Ascending aorta (tissue), 2 donors: Measurements from ENCODE around the gene XXYLT1. TPM values are rescaled to one million over a fixed set of nuclear protein-coding genes. Genes with fewer than 3 reads are reported as not detected.

Experiments used
- DNase-seq, 2 donors: peaks; one replicate each; pipeline ENCODE4 v3.0.0-alpha.2; 2019; ENCODE audit warnings: low spot score in 2 of 2
- H3K27ac ChIP-seq, 2 donors: fragments of 200-600 bp; sonication (generic); one replicate each; pipeline ENCODE4 v1.5.1; 2016 to 2017; ENCODE audit warnings: mild to moderate bottlenecking in 1 of 2
- H3K27me3 ChIP-seq: fragments of 200-600 bp; sonication (generic); one replicate; pipeline ENCODE4 v1.5.1; 2017
- H3K36me3 ChIP-seq, 2 donors: fragments of 200-600 bp; sonication (generic); one replicate each; pipeline ENCODE4 v1.5.1; 2016
- H3K4me1 ChIP-seq, 2 donors: fragments of 200-600 bp; sonication (generic); one replicate each; pipeline ENCODE4 v1.5.1; 2016 to 2017; ENCODE audit warnings: mild to moderate bottlenecking in 1 of 2
- H3K4me3 ChIP-seq, 2 donors: fragments of 200-600 bp; sonication (generic); one replicate each; pipeline ENCODE4 v1.5.1; 2016 to 2017; ENCODE audit warnings: mild to moderate bottlenecking in 1 of 2
- H3K9me3 ChIP-seq, 2 donors: fragments of 200-600 bp; sonication (generic); one replicate each; pipeline ENCODE4 v1.5.1; 2016
- CTCF ChIP-seq, 3 experiments: fragments of 200-600 bp in 2 of 3; fragments of 450-650 bp in 1 of 3; sonication (generic) in 2 of 3; IDR thresholded peaks; one replicate each; pipeline ENCODE4 v1.5.1; 2016 to 2019; ENCODE audit warnings: antibody characterized with exemption in 3 of 3, mild to moderate bottlenecking in 1 of 3, moderate library complexity in 1 of 3
- intact Hi-C: fragments of 100-400 bp; cut with DNase I; formaldehyde crosslinking; loops from one replicate; pipeline ENCODE4 v1.15.1; 2023
- total RNA-seq: library from RNA; depleted of rRNA; stranded (reverse); fragments of >200 nt; gene quantifications from one replicate; pipeline ENCODE4 v1.1.0, GENCODE V29; 2016

The XXYLT1 gene
- total RNA-seq, 1 donor from 2014 or later, result 41.0 TPM

- no peaks in the 10 kb centered on the region for H3K27me3 ChIP-seq
- H3K27ac ChIP-seq, result peak overlapping the region in 1 of 2 donors; percentile 58
- no peak overlapping the region for H3K4me3 ChIP-seq
- TF ChIP-seq CTCF (IDR thresholded peaks at IDR 0.05), result no peak
- no peaks in the 10 kb centered on the region for H3K9me3 ChIP-seq
- no peaks in the 10 kb centered on the region for H3K36me3 ChIP-seq
- intact Hi-C loops, result loop anchor here (2.0 to 5.0 kb wide), 3 partner anchors 59 to 107 kb away; no protein-coding TSS in a partner anchor
- H3K4me1 ChIP-seq, result peaks cover 4 to 16% of the 10 kb centered on the region in 2 donors
- no peak for DNase-seq
Measured at GRCh38 chr3:195151866-195152541, 119.0 kb downstream of the XXYLT1 start.

GRCh38 chr3:195151402-195151801 lies 119.6 kb downstream of the XXYLT1 start:
- Histone ChIP-seq H3K27me3 (no peaks in the 10 kb centered on the region), H3K4me3 (no peak overlapping the region), H3K27ac (peak overlapping the region; percentile 55 to 60), H3K36me3 (no peaks in the 10 kb centered on the region), H3K9me3 (no peaks in the 10 kb centered on the region), H3K4me1 (peaks cover 4 to 16% of the 10 kb centered on the region in 2 donors)
- intact Hi-C loops, result loop anchor here (2.0 to 5.0 kb wide), 2 partner anchors 59 to 86 kb away; no protein-coding TSS in a partner anchor
- no peak for DNase-seq
- no peak for TF ChIP-seq CTCF (IDR thresholded peaks at IDR 0.05)

GRCh38 chr3:195150181-195151118 lies 120.5 kb downstream of the XXYLT1 start:
- Histone ChIP-seq H3K4me3 (peak overlapping the region; percentile 39 to 45), H3K27ac (peak overlapping the region; percentile 55 to 60), H3K36me3 (no peaks in the 10 kb centered on the region), H3K27me3 (no peaks in the 10 kb centered on the region), H3K4me1 (peaks cover 4 to 16% of the 10 kb centered on the region in 2 donors), H3K9me3 (no peaks in the 10 kb centered on the region)
- intact Hi-C loops, result loop anchor here (1.0 to 5.0 kb wide), 3 partner anchors 60 to 87 kb away; no protein-coding TSS in a partner anchor
- peak in 1 of 2 donors; percentile 87 for DNase-seq
- TF ChIP-seq CTCF (IDR thresholded peaks at IDR 0.05), result no peak

- H3K27ac ChIP-seq, result peak overlapping the region in 1 of 2 donors; percentile 55
- no peaks in the 10 kb centered on the region for H3K9me3 ChIP-seq
- TF ChIP-seq CTCF (IDR thresholded peaks at IDR 0.05), result no peak
- H3K4me1 ChIP-seq, result peaks cover under 1 to 10% of the 10 kb centered on the region in 2 donors
- H3K36me3 ChIP-seq, result no peaks in the 10 kb centered on the region
- H3K27me3 ChIP-seq, result no peaks in the 10 kb centered on the region
- intact Hi-C loops, result loop anchor here (1.0 to 5.0 kb wide), 3 partner anchors 61 to 88 kb away; no protein-coding TSS in a partner anchor
- no peak overlapping the region for H3K4me3 ChIP-seq
- DNase-seq, result no peak
Measured at GRCh38 chr3:195149292-195150030, 121.5 kb downstream of the XXYLT1 start.

- Histone ChIP-seq H3K9me3 (no peaks in the 10 kb centered on the region), H3K4me1 (peaks cover 0 to 10% of the 10 kb centered on the region in 2 donors), H3K36me3 (no peaks in the 10 kb centered on the region), H3K4me3 (no peak overlapping the region), H3K27ac (no peak overlapping the region), H3K27me3 (no peaks in the 10 kb centered on the region)
- no peak for TF ChIP-seq CTCF (IDR thresholded peaks at IDR 0.05)
- no peak for DNase-seq
- intact Hi-C loops, result no loop called here
Measured at GRCh38 chr3:195148549-195148948, 122.4 kb downstream of the XXYLT1 start.
